GM18909 (cell line): ENCODE data around the gene LMF2.

Experiments
- ATAC-seq: cut with Tn5 transposase; IDR thresholded peaks from one replicate; pipeline ENCODE4 v1.9.1; 2021; ENCODE audit warnings: mild to moderate bottlenecking; ENCODE audit not compliant: unreplicated experiment, poor library complexity

The LMF2 gene

DNA sequence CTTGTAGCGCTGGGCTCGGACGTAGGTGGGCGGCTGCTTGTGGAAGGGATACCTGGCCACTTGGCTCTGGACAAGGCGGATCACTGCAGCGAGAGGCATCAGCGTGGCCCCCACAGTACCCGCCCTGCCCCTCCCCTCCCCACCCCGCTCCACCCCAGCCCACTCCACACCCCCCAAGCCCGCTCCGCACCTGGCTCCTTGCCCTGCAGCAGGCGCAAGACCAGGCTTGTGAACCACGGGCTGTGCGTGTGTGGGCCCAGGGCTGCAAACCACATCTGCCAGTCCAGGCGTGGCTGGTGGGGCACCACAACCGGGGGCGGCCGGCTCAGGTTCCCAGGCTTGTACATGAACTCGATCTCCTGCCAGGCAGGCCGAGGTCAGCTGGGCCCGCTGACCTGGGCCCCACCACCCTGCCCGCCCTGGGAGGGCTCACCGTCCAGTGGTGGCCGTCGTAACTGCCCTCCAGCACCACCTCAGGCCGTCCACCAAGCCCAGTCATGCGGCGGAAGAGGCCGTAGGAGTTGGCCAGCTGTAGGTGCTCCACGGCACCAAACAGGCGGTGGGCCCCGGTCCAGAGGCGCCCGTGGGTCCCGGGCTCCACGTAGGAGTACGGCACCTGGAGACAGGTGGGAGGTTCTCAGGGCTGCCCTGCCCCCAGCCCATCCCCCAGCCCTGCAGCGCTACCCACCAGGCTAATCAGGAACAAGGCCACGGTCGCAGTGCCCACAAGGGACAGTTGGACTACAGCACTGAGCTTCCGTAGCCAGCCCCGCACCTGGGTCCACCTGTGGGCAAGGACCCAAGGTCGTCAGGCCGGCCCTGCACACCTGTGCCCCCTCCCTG lies 2.9 kb downstream of the LMF2 start:
- no peak for ATAC-seq

DNA sequence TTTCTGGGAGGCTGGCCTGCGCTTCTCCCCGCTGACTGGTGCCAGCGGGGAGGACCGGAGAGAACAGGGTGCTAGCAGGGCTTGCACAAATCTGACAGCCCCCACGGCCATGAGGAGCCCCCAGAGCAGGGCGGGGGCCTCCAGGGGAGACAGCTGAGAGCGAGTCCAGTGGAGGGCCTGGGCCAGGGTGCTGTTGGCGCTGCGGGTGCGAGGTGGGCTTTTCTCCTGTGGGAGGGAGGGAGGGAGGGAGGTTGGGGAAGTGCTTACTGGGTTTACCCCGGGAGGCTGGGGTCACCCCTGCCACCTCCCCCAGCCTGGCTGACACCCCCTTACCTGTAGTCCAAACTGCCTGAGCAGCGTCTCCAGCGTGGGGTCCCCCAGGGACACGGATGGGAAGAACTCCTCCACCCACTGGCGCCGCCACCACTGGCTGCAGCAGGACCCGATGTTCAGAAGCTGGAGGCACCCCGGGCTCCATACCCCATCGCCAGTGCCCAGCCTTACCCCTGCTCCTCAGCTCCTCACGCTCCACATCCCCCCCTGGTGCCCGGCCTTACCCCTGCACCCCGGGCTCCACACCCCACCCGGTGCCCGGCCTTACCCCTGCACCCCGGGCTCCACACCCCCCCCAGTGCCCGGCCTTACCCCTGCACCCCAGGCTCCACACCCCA lies 3.9 kb downstream of the LMF2 start:
- no peak for ATAC-seq

DNA sequence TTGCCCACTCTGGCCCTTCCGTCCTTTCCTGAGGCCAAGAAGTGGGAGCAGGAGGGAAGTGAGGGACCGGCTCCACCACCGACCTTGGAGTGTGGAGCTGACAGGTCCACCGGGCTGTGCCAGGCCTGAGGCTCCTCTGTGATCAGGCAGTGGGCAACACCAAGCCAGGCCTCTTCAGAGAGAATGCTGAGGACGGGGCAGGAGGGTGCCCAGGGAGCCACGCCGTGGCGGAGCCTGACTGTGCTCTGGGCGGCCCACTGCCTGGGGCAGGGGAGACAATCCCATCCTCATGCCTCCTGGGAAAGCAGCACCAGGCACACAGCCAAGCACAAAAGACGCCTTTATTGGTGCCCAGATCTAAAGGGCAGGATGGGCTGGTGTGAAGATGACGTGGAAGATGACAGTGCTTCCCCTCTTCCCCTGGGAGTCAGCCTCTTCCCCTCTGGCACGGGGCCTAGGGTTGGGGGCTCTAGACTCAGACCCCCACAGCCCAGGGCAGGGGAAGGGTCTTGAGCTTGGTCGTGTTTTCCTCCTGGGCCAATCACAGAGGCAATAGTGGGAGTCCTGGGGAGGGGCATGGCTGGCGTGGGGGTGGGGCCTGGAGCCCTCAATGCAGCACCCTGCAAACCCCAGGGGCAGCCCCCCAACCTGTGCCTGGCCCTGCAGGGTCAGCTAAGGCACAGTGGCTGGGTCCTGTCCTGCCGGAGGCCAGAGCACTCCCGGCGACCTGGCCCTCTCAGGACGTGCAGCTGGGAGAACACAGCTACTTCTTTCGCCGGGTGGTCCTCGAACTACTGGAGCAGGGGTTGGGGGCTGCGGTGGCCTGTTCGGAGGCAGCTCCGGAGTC lies 4.7 kb downstream of the LMF2 start:
- ATAC-seq: no peak

DNA sequence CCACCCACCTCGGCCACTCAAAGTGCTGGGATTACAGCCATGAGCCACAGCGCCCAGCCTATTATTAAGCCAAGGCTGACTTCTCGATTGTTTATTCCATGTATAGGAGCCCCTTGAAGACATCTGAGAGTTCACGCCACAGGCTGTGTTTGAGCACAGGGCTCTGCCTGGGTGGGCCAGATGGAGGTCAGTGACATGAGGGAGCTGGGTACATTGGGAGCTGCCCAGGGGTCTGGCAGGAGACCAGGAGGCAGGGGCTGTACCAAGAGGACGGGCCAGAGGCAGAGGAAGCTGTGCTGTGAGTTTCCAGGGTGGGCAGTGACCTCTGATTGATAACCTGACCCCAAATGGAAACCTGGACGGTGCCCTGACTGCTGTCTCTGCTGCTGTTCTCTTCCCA lies 5.4 kb downstream of the LMF2 start:
- no peak for ATAC-seq

DNA sequence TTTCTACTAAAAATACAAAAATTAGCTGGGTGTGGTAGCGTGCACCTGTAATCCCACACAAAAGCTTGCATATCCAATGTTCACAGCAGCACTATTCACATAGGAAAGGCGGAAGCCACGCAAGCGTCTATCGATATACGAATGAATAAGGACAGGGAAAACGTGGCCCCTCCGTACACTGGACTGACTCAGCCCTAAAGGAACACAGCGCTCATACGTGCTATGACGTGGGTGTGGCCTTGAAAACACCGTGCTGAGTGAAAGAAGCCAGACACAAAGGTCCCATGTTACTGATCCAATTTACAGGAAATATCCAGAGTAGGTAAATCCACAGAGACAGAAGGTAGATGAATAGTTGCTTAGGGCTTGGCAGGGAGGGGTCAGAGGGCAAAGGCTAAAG lies 7.0 kb downstream of the LMF2 start:
- no peak for ATAC-seq

DNA sequence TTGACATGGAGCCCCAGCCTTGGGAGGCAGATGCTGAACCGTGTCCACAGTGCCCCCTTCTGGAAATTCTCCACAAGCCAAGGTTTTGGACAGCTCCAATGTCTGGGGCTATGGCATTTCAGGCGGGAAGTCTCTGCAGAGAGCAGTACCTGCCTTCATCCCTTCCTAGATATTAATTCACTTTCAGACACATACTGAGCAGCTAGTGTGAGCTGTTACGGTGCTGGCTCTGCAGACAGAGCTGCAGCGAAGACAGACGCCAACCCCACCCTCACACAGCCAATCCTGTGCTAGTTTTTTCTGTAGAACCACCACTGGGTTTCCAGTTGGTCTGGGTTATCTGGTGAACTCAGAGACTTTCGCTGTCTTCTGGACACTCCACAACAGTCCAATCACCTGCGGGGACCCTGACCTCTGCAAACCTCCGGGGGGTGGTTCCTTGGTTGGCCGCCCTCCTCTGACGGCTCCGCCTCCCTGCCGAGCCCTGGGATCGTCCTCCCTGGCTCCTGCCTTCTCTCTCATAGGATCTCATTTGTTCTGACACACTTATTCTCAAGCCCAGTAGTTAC lies 9.1 kb downstream of the LMF2 start:
- ATAC-seq: no peak

DNA sequence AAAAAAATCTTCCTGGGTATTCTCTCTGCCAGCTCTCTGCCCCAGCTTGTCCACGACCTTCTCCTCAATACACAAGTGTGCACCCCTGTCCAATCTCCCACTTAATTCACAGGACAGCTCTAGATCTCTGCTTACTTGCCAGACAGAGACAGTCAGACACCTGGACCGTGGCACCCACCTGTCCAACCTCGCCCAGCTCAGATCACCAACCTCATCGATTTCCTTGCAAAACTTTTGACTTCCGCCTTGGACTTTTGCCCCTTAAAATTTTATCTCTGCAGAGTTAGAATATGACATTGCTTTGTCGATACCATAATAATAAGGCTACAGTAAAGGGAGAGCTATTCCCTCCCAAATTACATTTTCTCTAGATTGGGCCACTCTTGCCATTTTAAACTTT lies 10.4 kb downstream of the LMF2 start:
- no peak for ATAC-seq

DNA sequence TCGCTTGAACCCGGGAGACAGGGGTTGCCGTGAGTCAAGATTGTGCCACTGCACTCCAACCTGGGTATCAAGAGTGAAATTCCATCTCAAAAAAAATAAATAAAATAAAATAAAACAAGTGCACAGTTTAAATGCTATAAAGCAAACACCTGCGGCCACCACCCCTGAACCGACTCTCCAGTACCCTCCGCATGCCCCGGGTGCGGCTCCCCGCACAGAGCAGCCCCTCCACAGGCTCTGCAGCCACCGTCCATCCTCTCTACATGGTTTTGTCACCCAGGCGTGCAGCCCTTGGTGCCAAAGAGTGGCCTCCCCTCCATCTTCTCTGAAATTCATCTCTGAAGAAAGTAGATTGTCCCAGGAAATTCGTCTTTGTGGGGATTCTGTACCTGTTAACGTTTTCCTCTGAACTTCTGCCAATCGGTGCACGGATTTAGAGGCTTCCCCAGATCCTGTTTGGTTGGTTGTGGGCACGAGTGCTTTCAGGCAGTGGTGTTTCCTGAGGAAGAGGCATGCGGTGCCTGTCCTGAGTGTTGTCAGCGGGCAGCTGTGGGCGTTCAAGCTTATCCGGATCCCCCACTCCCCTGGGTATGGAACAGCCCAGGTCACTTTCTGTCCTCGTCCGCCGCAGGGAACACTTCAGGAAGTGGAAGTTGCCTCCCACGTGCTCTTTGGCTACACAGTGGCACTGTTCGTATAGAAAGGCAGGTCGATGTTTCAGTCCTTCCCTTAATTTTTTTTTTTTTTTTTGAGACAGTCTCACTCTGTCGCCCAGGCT lies 16.8 kb downstream of the LMF2 start:
- no peak for ATAC-seq

DNA sequence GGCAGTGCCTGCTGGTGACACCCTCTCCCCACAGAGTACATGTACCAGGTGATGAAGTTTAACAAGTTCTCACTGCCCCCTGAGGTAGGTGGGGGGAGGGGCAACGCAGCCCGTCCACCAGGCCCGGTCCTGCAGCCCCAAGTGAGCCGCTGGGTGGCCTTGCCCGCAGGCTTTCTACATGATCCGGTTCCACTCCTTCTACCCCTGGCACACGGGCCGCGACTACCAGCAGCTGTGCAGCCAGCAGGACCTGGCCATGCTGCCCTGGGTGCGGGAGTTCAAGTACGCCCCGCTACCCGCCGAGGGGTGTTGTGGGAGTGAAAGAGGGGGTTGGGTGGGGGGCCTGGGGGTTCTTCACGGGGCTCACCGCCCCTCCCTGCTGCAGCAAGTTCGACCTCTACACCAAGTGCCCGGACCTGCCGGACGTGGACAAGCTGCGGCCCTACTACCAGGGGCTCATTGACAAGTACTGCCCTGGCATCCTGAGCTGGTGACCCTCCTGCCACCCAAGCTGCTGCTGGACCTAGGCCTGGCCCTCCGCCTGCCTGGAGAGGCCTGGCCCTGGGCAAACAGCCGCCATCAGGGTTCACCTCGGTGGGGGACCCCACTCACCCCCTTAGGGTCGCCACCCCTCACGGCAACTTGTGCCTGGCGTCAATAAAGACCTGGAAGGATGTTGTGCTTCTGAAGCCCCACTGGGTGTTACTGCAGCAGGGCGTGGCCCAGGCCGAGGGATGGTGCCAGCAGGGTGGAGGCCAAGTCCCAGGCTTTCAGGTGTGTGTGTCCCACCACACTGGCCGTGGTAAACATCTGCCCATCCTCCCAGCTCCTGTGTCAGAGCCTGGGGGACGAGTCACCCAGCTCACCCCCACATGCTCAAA lies 17.9 kb downstream of the LMF2 start:
- ATAC-seq: no peak

DNA sequence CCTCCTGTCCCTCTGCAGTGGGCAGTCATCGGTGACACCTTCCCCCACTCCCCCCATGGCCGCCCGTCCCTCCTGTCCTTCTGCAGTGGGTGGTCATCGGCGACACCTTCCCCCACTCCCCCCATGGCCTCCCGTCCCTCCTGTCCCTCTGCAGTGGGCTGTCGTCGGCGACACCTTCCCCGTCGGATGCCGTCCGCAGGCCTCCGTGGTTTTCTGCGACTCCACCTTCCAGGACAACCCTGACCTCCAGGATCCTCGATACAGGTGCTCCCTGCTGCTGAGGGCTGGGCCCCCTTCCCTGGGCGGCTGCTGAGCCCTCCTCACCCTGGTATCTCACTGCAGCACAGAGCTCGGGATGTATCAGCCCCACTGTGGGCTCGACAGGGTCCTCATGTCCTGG lies 18.6 kb downstream of the LMF2 start:
- no peak for ATAC-seq

DNA sequence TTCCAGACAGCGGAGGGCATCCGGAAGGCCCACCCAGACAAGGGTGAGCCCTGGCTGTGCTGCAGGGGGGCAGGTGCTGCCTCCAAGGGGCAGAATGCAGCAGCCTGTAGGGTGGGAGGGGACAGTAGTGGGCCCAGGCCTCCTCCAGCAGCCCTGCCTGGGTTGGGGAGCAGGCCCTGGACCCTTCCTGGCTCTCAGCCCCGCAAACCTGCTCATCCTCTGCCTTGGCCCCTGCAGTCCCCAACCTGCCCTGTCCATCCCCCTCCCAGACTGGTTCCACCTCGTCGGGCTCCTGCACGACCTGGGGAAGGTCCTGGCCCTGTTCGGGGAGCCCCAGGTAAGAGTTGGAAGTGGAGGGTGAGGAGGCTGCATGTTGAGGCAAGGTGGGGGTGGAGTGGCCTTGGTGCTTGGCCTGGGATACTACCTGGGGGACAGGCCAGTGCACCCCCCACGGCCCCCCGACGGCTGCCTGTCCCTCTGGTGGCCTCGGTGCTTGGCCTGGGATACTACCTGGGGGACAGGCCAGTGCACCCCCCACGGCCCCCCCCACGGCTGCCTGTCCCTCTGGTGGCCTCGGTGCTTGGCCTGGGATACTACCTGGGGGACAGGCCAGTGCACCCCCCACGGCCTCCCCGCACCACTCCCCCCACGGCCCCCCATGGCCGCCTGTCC lies 19.4 kb downstream of the LMF2 start:
- ATAC-seq: no peak

DNA sequence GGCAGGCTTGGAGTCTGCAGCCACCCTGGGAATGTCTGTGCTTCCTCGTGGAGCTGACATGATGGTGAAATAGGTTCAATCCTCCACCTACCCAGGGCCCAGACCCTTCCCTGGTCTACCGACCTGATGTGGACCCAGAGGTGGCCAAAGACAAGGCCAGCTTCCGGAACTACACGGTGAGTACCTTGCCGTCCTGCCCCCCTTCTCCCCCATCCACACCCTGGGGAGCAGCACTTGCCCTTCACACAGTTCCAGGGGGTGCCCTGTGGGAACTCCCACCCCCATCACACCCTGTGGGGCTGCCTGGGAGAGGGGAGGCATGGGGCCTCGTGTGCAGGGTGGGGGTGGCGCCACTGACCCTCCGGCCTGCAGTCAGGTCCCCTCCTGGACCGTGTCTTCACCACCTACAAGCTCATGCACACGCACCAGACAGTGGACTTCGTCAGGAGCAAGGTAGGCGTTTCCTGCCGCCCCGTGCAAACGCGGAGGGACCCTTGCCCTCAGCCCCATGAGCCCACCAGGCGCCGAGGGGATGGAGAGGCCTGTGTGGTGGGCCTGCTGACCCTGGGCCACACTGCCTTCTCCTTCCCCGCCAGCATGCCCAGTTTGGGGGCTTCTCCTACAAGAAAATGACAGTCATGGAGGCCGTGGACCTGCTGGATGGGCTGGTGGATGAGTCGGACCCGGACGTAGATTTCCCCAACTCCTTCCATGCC lies 20.1 kb downstream of the LMF2 start:
- no peak for ATAC-seq

DNA sequence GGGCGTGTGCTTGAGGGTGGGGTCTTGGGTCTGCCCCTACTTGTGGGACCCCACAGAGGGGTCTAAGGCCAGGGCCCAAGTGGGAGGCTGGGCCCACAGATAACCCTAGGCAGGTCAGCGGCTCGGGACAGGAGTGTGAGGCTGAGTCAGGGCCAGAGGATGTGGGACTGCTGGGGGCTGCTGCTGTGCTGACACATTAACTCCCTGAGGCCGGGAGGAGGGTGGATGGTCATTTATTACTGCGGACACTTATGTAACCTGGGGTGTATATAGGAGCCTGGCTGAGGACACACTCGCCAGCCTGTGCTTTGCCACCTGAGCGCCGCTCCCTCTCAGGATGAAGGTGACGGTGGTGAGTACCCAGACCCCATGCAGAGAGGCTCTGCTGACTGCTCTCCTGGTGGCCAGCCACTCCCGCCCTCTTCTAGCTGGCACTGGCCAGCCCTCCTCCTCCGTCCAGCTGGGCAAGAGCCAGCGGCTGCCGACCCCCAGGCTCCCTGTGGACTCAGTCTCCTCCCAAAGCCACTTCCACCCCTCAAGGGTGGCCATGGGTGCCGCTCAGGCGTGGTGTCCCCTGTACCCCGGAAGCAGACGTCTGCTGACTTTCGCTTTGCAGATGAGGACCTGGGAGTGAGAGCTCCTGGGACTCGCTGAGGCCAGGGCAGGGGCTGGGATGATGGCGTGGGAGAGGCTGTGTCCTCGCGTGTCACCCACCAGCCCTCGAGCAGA lies 20.8 kb downstream of the LMF2 start, which contains the start of gene MIOX:
Gene MIOX, plus strand, starts transcription at position 299 of the 729 bp plus-strand sequence. Its CDS starts 39 bp downstream, at position 338.
- no peak for ATAC-seq

DNA sequence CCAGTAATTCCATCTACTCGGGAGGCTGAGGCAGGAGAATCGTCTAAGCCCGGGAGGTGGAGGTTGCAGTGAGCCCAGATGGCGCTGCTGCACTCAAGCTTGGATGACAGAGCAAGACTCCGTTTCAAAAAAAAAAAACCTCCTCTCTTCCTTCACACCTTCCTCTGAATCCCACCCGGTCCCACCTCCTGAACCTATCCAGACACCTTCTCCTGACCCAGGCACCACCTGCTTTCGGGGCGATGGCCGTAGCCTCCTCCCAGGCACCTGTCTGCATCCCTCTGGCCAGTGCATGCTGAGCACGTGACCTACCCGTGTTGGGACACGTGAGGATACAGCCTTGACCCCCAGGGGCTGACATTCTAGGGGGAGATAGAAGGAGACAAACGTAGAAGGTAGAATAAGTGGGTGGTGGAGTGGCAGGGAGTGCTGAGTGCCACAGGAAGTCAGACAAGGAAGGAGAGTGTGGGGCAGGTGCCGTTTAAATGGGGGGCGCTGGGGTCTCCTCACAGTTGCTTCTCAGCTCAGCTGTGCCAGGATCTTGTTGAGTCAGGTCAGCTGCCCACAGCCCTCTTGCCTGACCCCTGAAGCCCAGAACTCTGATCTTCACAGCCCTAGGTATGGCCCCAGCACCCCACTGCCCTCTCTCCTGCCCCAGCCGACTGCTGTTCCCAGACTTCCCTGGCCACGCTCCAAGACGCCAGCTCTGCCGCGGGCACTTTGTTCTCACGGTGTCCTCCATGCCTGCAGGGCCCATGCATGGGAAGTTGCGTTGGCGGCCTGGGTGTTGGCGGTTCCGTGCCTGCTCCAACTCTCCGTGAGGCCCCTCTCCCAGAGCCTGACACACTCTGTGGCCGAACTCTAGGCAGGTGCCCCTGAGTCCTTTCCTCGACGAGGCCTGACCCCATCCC lies 22.0 kb downstream of the LMF2 start:
- ATAC-seq: no peak

DNA sequence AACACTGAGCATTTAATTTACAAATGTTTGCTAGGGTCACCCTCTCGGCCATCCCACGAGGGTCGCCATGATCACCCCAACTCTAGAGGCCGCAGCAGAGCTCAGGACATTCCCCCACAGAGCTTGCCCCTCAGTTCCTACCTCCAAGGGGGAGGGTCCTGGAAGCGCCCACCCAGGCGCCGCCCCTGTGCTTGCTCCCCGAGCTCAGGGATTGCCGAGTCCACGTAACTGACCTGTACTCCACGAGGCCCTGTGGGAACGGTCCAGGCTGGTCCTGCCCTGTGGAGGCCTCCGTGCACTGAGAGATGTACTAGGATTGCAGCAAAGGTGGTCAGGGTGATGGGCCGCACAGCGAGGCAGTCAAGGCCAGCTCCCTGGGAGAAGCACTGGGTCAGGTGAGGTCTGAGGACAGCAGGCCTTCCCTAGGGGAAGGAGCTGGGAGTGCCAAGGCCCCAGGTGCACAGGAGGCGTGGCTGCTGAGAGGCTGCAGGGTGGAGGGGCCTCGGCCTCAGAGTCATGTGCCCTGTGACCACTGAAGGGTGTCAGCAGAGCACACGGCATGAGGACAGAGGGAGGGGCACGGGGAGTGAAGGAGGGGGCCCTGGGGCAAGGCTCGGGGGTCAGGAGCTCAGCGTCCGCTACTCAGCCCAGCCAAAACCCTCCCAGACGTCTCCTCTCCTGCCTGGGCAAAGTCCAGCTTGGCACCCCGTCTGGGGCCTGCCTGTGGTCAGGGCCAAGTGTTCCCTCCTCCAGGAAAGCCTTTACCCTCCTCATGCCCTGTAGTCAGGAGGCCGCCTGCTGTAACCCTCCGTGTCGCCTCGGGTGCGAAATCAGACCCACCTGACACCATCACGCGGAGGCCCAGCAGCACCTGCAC lies 23.3 kb downstream of the LMF2 start:
- ATAC-seq: no peak
